ENCODE measurements around the gene RNF213.
"Not testable (repeated sequence)": the region's sequence is repeated elsewhere in the genome, so short reads cannot be mapped to it uniquely, and the experiment has no call there.

RNF213 gene

DNA sequence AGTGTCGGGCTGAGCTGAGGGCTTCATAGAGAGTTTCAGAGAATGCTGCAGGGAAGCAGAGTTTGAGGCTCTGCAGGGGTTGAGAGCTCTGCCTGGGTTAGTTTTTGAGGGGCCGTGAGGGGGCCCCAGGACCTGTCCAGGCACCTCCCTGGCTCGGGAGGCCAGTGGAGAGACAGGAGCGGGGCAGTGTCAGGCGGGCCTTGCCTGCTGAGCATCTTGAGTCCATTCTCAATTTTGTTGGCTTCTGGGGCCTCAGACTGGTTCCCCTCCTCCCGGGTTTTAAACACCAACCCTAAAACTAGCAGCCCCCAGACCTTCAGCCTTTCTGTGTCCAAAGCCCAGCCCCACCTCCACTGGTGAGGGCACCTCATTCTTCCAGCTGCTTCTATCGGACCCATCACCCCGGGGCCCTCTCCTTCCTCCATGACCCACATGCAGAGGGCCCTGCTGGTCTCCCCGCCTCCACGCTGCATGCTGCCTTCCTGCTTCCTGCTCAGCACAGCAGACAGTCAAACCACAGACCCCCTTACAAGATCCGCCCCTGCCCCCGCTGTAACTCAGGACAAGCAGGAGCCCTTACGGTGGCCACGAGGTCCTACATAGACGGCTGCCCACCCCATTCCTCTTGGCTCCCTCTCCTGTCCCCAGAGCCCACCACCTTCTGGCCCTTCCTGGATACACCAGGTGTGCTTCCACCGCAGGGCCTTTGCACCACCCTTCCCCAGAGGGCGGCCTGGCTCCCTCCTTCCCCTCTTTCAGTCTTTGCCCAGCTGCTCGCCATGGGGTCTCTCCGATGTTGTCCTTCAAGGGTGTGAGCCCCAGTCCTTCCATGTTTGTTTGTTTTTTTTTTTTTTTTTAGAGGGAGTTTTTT is 3.8 kb downstream of the RNF213 start:
- FAIRE-seq (peak; percentile 70), DNase-seq (ENCODE audit: extremely low spot score, insufficient read length, low read depth) (no peak)

GRCh38 chr17:80265205-80266068 is 4.8 kb downstream of the RNF213 start:
- FAIRE-seq (peak; percentile 97), DNase-seq (ENCODE audit: extremely low spot score, insufficient read length, low read depth) (peak; percentile 62)

GRCh38 chr17:80267391-80267790 is 6.7 kb downstream of the RNF213 start:
- FAIRE-seq, result no peak
- no peak for DNase-seq (ENCODE audit: extremely low spot score, insufficient read length, low read depth)

DNA sequence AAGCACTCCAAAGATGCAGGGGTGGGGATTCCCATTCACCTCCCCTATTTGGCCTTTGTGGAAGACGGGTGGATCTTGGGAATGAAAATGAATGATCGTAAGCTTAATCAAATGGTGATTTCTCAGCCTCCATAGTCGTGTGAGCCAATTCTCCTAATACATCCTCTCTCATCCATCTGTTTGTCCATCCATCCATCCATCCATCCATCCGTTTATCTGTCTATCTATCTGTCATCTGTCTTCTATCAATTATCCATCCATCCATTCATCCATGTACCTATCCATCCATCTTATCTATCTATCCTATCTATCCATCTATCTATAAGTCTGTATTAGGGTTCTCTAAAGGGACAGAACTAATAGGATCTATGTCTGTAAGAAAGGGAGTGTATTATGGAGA is 7.8 kb downstream of the RNF213 start:
- FAIRE-seq, result no peak

DNA sequence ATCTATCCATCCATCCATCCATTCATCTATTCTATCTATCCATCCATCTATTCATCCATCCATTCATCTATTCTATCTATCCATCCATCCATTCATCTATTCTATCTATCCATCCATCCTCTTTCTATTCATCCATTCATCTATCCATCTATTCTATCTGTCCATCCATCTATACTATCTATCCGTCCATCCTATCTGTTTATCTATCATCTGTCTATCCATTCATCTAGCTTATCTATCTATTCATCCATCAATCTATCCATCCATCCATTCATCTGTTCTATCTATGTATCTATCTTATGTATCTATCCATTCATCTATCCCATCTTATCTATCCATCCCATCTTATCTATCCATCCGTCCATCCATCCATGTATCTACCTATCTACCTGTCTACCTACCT is 8.8 kb downstream of the RNF213 start:
- FAIRE-seq (no peak), DNase-seq (ENCODE audit: extremely low spot score, insufficient read length, low read depth) (no peak)

More for the DNA sequence above, 7.8 kb downstream of the RNF213 start:
- DNase-seq (ENCODE audit: extremely low spot score, insufficient read length, low read depth), result no peak

- no peak for DNase-seq (ENCODE audit: extremely low spot score, insufficient read length, low read depth)
- FAIRE-seq, result no peak
These were observed 9.5 kb downstream of the RNF213 start for GRCh38 chr17:80270104-80270503.

DNA sequence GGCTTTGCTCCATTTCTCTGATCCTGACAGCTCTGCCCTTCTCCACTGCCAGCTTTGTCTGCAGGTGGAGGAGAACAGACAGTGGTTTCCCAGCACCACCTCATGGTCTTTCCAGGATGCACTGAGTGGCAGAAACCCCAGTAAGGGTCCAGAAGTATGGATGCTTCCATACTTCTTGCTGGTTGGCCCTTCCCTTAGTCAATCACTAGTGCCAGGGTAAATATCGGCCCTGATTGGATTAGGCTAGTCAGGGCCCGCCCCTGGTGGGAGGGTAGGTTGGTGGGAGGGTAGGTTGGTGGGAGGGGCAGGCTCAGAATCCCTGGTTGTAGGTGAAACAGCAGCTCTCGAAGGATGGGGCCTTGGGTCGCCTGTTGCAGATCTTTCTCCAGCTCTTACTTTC is 10.2 kb downstream of the RNF213 start:
- FAIRE-seq (peak; percentile 35), DNase-seq (ENCODE audit: extremely low spot score, insufficient read length, low read depth) (no peak)

GRCh38 chr17:80272366-80272765 is 11.7 kb downstream of the RNF213 start:
- FAIRE-seq (no peak), DNase-seq (ENCODE audit: extremely low spot score, insufficient read length, low read depth) (no peak)

DNA sequence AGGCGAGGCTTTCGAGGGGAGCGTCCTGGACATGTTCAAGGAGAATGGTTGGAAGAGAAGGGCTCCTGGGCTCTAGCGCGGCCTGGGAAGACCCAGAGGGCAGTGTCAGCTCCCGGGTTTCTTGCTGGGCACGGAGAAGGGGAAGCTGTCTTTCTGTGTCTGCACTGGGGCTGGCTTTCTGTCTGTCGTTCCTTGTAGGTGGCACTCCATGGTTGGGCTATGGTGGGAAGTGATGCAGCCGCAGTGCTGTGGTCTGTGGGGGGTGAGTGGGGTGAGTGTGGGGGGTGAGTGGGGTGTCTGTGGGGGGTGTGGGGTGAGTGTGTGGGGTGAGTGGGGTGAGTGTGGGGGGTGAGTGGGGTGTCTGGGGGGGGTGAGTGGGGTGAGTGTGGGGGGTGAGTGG is 13.7 kb downstream of the RNF213 start:
- DNase-seq (ENCODE audit: extremely low spot score, insufficient read length, low read depth) (no peak), FAIRE-seq (no peak)

DNA sequence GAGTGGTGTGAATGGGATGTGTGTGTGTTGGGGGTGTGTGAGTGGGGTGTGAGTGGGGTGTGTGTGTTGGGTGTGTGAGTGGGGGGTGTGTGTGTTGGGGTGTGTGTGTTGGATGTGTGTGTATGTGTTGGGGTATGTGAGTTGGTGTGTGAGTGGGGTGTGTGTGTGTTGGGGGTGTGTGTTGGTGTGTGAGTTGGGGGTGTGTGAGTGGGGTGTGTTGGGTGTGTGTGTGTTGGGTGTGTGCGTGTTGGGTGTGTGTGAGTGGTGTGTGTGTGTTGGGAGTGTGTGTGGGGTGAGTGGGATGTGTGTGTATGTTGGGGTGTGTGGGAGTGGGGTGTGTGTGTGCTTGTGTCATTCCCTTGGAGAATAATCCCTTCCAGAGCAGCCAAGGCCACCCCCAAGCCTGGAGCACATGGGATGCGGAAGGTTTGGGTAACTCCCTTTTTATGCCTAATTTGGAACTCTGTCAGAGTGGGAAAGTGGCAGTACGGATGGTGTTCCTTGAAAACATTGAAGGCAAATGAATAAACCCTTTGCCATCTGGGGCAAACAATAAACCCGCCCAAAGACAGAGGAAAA is 14.3 kb downstream of the RNF213 start:
- no peak for FAIRE-seq
- DNase-seq (ENCODE audit: extremely low spot score, insufficient read length, low read depth), result no peak

- not testable (repeated sequence) for FAIRE-seq; DNase-seq (ENCODE audit: extremely low spot score, insufficient read length, low read depth)
These were observed 15.2 kb downstream of the RNF213 start for GRCh38 chr17:80275857-80276256.

DNA sequence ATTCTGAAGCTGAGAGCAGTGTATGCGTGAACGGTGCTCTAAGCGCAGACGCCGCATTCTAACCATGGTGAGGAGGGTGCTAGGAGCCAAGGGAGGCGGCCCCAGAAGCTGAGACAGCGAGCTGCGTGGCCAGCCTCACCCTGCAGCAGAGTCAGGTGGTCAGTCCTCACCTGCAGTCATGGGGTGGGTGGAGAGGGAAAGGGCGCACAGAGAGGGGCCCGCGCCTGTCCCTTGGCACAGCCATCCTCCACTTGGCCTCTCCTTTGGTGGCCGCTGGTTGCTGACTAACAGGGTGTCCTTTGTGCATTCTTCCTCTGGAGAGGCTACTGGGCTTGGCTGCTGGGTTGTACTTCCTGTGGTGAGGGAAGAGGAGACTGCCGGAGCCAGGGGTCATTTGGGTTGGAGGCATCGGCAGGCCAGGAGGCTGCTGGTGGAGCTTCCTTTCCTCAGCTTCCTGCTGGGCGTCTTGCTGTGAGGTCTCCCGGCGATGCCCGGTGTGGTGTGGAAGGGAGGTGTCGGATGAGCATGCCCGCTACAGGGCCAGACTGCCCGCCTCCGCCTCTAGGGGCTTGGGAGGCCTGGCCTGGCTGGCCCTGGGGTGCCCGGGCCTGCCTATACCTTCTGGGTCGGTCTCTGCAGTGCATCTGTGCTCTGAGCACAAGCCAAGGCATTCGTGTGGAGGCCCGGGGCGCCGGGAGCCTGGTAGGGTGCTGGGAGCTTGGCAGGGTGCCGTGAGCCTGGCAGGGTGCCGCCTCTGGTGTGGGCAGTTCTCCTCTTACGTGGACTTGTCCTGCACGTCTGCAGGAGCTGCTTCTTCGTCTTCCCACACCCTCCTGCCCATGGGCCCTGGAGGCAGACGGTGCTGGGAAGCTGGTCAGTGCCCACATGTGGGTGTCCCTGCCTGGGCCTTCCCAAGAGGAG is 17.4 kb downstream of the RNF213 start:
- FAIRE-seq (no peak), DNase-seq (ENCODE audit: extremely low spot score, insufficient read length, low read depth) (no peak)

DNA sequence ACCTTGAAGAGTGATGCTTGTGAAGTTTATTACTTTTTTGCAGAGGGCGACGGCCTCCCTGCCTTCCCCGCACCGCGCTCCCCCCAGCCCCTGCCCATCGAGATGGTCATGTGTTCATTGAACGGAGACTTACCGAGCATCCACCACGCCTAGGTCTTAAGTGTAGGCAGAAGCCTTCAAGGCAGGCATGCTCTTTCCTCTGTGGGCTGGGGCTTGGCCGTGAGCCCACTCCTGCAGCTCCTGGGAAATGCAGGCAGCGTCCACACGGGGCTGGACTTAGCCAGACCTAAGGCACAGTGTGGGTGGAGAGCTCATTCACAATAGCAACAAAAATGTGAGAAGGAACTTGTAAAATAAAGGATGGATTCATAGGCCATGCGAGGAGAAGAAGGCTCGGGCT is 19.2 kb downstream of the RNF213 start:
- DNase-seq (ENCODE audit: extremely low spot score, insufficient read length, low read depth) (no peak), FAIRE-seq (no peak)

DNA sequence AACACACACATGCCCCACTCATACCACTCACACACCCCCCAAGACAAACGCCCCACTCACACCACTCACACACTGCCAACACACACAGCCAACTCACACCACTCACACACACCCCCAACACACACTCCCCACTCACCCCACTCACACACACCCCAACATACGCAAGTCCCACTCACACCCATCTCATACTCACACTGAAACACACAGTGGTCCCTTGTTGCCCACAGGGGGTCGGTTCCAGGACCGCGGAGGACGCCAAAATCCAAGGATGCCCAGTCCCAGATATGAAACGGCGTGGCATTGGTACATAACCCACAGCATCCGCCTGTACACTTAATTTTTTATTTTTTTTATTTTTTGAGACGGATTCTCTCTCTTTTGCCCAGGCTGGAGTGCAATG is 20.9 kb downstream of the RNF213 start:
- no peak for DNase-seq (ENCODE audit: extremely low spot score, insufficient read length, low read depth)
- FAIRE-seq, result no peak

DNA sequence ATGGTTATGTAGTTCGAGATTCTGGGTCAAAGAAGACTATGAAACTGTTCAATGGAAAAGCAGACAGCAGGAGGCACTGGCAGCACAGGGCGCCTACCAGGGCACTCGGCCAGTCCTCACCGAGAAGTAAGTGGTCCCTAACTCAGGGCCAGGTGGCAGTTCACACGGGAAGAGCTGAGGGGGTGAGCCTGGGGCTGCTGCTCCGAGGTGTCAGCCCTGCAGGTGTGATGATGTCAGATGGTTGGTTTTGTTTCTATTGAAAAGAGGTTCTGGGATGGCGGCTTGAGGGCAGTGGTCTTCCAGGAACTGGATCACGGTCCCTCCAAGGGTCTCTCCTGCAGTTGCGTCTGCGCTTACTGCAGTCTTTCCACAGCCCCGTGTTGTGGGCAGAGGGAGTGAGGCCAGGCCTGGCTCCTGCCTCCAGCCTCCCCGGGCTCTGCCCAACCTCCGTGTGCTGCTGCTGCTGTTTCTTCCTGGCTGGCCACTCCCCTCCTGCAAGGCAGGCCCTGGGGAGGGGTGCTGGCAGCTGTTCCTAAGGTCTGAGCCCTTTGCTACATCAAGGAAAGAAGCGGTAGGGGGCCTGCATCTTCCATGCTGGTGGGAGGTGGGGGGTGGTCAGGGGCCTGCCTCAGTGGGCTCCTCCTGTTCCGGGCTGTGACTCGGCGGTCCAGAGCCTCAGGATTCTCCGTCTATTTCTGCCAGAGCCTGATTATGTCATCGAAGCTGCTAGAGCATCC is 22.6 kb downstream of the RNF213 start:
- no peak for FAIRE-seq
- no peak for DNase-seq (ENCODE audit: extremely low spot score, insufficient read length, low read depth)

DNA sequence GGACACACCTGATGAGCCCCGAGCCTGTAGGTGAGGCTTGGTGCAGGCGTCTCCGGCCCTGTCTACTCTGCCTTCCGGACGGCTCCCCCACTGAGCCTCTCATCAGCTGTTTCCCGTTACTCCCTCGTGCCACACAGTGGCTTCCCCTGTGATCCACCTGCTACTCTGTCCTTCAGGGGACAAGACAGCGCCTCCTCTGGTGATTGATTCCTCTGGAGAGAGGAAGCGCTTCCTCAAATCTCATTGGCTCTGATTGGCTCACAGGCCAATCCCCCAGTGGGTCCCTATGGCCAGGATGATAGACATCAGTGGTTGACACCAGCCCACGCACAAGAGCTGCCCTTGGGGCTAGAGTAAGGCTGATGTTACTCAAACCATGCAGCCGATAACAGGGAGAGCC is 24.0 kb downstream of the RNF213 start:
- DNase-seq (ENCODE audit: extremely low spot score, insufficient read length, low read depth) (no peak), FAIRE-seq (no peak)

- FAIRE-seq (no peak), DNase-seq (ENCODE audit: extremely low spot score, insufficient read length, low read depth) (no peak)
These were observed 24.7 kb downstream of the RNF213 start for GRCh38 chr17:80285237-80285920.

DNA sequence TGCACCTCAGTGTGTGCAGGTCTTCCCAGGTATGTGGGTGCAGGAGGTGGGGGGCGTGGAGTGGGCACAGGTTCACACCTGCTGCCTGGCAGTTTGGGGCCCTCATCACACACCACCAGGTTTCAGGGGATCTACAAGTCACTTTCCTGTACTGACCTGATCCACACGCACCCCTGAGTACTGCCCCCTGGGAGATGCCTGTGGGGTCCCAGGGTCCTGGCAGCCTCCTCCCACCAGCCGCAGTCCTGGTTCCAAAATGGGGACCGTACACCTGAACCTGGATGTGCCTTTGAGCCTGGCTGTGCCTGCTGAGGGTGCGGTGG is 25.9 kb downstream of the RNF213 start:
- DNase-seq (ENCODE audit: extremely low spot score, insufficient read length, low read depth) (no peak), FAIRE-seq (no peak)

- FAIRE-seq (no peak), DNase-seq (ENCODE audit: extremely low spot score, insufficient read length, low read depth) (no peak)
These were observed 26.4 kb downstream of the RNF213 start for GRCh38 chr17:80287038-80287437.
